ENCODE results near the gene ZFP14.
"Not testable (repeated sequence)": the region's sequence is repeated elsewhere in the genome, so short reads cannot be mapped to it uniquely, and the experiment has no call there.

GRCh38 chr19:36309759-36310158 is 69.2 kb downstream of the ZFP14 start:
- not testable (repeated sequence) for TF ChIP-seq POLR2AphosphoS5, CTCF, POLR2A, EP300 (IDR thresholded peaks at IDR 0.05)

Measured in suprapubic skin (tissue), 4 donors.